NCI-H1105 treated with DMSO at 0.1 percent for 48 hours (cell line): ENCODE data around the gene NCOA5.
A peak's percentile ranks its signal among the peaks of the same experiment; 100 is the strongest.

Source experiments
- DNase-seq: peaks from one replicate; lab custom pipeline; 2025; lab: John Stamatoyannopoulos, UW

Gene NCOA5

DNA sequence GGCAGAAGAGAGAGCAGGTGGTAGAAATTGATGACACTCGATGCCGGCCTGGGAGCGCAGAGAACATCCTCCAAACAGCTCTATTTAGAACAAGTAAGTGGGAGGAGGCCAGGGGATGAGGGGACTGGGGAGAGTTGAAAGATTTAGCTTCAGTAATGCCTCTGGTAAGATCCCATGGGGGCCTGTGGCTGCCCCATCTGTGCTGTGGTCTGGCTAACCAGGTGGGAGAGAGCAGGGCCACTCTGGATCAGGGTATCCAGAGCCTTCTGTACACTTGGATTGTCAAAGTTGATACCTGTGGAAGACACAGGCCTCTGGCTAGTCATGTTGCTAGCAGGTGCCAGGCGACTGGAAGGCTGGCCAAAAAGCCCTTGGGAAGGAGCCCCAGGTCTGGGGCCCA lies 27.6 kb downstream of the NCOA5 start:
- no peak for DNase-seq

DNA sequence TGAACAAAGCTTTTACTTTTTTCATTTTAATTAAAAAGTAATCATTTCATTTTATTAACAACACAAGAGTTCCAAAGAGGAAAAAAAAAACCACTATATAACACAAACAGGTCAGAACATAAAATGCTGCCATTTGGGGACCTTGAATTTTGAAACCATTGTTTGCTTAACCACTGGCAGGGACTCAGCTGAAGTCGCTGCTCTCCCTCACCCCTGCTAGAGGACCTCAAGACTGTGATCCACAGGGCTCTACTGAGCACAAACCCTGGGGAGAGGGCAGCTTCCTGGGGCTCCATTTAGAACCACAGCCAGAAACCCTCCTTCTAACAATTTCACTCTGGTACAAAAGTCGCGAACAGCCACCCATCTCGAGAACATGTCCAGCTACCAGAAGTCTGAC lies 28.8 kb downstream of the NCOA5 start:
- DNase-seq, result no peak

DNA sequence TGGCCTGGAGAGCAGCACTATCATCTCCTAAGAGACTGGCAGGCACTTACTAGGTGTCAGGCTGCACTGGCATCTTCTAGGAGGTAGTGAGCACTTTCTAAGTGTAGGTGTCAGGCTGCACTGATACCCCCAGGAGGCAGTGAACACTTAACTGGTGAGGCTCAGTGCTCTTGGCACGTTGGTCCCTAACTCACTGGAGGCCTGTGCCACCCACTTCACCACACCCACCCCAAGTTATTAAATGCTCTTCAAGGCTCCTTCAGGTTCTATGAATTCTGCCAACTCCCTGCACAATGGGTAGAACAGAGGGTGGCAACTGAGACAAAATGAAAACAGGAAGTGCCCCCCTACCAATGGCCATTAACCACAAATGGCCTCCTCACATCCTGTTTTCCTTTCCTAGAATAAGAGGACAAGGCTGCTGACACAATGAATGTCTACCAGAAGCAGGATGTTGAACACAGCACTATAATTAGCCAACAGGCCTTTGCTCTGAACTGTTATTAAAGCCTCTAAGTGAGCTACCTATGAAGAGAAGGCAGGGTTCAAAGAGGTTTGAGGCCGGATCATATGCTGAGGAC lies 29.4 kb downstream of the NCOA5 start:
- DNase-seq, result no peak

DNA sequence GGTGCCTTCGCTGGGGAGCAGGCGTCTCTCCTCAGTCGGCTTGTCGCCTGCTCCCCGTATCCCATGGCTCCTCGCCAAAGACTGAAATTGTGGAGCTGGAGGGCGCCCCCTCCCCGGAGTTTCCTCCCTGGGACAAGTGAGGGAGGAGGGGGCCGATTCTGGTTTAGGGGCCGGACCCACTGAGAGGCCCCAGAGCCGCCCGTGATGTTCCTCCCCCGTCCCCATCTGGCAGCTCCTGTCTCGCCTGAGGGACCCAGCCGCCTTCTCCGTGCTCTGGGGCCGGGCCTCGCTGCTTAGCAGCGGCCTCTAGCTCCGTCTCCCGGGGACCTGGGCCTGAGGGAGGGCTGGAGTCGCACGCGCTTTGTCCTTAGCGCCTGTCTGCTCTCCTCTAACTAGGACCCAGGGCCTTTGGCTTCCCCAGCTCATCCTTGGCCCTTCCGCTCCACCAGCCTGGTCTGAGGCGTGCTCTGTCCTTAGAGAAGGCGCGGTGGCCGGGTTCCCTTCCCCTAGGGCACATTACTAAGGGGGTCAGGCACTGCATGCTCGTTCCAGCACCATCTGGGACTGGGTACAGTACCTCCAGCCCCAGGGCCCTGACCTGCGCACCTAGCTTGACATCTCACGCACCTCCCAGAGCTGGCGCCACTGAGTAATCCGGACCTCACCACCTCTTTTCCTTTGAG lies 31.0 kb downstream of the NCOA5 start:
- no peak for DNase-seq

DNA sequence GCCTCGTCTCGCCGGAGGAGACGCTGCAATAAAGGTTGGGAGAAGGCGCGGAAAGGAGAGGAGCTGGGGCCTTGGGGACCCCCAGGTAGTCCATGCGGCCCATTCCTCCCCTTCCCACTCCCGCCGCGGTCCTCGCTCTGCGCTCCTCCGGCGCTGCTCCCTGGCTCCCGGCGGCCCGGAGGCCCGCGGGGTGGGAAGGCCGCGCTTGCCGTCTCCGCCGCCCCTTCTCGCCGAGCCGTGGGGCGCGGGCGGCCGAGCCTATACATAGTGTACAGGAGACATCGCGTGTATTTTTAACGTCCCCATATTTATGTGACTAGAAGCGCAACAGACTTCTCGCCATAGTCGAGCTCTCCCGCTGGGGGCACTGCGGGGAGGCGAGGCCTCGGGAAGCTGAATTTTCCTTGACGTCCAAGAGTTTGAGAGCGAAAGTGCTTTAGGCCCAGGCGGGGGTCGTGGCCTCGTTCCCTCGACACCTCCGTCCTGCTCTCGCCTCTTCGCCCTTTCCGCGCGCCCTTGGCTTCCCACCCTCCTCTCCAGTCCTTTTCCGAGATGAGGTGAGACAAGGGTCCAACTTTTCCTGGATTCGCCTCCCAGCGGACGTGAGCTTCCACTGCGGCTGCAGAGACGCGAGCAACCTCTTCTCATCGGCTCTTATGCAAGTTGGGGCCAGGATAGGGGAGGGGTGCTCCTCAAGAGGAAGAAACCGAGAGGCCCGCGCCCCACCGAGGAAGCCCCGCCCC lies 31.7 kb downstream of the NCOA5 start:
- DNase-seq, result no peak

DNA sequence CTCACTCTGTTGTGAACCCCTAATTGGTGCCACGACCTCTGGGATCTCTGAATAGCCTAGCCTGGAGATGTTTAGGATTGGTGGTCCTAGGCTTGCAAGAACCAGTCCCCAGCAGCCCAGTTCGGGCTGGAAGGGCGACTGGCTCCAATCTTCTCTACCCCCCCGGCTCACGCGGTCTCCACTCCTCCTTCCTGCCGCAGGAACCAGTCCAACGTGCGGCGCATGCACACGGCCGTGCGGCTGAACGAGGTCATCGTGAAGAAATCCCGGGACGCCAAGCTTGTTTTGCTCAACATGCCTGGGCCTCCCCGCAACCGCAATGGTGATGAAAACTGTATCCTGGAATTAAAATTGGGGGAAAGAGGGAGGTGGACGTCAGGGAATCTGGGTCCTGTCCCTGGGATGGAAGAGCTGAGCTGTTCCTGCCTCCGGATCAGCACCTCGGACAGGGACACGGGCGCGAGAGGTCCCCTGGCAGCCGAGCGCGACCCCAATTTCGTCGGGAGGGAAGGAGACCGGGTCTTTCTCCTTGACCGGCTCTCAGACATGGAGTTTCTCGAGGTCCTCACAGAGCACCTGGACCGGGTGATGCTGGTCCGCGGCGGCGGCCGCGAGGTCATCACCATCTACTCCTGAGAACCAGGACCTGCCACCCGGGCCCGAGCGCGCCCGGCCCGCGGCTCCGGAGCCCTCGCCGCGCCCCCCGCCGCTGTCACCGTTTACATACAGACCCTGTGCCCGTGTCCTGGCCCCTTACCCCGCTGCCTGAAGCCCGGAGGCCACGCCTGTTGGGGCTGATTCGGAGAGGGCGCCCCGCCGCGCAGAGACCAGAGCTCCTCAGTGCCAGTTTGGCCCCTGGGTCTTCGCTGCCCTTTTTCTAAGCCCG lies 32.5 kb downstream of the NCOA5 start:
- DNase-seq, result no peak

DNA sequence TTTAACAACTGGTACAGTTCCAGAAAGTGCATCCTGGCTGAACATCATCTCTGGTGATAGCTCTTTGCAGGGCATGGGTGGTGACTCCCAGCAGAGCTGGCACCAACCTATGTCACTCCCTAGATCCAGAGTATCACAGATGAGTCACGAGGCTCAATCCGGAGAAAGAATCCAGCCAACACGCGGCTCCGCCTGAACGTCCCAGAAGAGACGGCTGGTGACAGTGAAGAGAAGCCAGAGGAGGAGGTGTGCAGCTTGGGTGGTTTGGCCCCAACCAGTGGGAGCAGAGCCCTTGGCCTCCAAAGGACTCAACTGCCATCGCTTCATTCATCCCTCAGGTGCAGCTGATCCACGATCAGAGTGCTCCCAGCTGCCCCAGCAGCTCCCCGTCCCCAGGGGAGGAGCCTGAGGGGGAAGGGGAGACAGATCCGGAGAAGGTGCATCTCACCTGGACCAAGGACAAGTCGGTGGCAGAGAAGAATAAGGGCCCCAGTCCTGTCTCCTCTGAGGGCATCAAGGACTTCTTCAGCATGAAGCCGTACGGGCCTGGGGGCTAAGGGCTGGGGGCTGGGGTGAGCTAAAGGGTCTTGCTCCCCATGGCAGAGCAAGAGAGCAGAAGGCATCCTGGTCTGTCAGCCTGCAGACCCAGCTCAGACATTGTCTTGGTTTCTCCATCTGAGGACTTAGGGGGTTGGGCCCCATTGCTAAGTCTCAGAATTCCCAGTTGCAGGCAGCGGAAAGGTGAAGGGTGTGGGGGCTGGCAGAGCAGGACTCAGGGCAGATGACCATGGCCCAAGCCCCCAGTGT lies 33.5 kb downstream of the NCOA5 start:
- no peak for DNase-seq

DNA sequence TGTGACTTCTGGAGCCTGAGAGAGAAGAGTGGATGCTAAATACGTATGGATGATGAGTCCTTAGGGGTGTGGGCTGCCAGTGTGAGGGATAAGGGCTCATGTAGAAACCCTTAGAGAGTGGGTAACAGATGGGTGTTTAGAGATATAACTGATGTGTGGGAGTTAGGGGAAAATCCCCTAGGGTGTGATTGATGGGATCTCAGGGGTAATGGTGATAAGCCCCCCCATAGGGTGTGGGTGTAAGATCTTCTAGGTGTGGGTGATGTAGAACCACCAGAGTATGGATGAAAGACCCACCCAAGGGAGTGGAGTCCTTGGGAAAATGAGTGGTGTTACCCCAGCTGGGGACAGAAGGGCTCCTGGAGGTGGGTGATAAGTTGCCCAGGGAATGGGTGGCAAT lies 34.5 kb downstream of the NCOA5 start:
- DNase-seq, result no peak

DNA sequence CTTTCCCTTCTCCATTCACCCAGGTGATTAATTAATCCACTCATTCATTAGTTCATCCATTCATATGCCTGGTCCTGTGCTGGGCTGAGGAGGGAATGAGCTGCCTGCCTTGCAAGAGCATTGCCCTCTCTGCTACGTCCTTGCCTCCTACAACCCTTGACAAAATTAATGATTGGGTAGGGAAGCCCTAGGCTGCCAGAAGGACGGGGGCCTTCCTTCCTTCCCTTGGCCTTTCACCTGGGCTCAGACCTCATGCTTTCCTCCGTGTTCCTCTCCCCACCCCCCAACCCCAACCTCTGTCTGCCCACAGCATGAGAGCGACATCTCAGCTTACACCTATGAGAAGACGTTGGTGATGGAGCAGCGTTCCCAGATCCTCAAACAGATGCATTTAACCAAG lies 35.2 kb downstream of the NCOA5 start:
- no peak for DNase-seq

DNA sequence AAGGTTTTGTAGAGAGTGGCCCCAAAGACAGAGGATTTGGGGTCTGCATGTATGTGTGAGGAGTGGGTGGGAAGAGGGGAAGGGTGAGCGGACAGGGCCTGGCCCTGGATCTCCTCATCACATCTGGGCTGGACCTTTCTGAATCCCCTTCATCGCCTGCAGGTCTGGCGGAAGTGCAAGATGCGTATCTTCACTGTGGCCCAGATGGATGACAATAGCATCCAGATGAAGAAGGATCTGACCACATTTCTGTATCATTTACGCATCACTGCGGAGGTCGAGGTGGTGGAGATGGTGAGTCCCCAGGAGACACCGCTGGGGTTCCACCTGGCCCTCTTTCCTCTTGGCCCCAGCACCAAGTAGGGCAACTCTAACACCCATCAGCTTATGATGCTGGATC lies 36.3 kb downstream of the NCOA5 start:
- DNase-seq, result no peak

DNA sequence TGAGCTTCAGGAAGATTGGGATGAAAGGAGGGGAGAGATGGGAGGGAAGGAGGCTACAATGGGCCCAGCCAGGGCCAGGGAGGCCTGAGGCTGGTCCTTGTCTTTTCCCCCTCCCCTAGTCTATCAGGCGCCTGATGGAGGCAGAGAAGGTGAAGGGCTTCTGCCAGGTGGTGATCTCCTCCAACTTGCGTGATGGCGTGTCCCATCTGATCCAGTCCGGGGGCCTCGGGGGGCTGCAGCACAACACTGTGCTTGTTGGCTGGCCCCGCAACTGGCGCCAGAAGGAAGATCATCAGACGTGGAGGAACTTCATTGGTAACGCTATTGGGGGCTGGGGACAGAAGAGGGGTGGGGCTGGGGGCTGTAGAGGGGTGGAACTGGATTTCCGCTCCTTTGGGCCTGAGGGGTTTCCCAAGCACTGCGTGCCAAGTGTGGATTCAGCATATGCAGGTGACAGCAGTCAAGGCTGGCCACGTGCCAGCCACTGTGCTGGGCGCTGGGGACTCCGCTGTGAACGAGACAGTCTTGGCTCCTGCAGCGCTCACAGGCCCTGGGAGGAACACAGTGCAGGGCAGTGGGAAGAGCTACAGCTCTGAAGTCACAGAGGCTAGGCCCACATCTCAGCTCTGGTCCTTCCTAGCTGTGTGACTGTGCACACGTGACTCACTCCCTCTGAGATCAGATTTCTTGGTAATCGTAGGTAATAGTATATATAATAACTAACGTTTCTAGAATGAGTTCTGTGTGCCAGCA lies 38.0 kb downstream of the NCOA5 start:
- peak; percentile 73 for DNase-seq

DNA sequence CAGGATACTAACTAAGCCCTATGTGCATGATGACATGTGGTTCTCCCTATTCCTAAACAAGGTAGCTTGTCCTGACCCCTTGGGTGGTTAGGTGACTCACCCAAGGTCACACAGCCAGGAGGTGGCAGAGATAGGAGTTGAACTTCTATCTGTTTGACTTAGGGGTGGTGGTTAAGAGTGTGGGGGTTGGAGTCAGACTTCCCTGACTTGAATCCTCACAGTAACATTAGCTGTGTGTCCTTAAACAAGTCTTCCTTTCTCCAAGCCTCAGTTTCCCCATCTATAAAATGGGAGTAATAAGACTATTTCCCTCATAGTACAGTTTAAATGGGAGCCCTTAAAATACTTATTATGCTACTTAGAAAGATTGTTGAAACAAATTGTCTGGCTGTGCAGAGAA lies 38.9 kb downstream of the NCOA5 start:
- DNase-seq, result no peak

DNA sequence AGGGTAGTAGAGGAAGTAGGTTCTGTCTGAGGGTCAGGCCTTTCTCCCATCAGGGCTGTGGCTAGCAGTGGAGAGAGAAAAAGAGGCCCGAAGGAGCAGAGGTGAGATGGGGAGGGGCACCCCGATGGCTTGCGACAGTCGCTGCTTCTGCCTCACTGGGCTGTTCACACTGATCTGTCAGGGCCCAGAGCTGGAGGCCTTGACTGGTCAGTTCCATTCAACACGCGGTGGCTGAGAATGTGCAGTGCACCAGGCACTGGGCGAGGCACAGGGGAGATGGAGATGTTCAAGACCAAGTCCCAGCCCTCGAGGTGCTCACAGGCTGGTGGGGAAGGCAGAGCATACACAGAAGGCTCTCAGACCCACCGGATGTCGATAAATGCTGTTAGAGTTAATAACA lies 39.3 kb downstream of the NCOA5 start:
- no peak for DNase-seq

DNA sequence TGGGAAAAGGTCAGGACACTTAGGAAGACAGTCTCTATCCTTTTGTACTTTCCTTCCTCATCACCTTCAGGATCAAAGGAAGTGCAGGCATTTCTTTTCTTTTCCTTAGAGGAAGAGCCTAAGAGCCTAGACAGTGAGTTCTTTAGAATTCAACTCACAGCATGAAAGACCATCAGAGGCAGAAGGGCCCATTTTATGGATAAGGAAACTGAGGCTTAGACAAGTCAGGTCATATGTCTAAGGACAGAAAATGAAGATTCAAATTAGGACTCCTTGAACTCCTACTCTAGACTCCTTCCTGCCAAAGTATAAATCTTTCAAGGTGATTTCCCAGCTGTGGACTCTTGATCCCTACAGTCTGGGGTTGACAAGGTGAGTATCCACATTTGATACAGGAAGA lies 39.9 kb downstream of the NCOA5 start:
- no peak for DNase-seq

DNA sequence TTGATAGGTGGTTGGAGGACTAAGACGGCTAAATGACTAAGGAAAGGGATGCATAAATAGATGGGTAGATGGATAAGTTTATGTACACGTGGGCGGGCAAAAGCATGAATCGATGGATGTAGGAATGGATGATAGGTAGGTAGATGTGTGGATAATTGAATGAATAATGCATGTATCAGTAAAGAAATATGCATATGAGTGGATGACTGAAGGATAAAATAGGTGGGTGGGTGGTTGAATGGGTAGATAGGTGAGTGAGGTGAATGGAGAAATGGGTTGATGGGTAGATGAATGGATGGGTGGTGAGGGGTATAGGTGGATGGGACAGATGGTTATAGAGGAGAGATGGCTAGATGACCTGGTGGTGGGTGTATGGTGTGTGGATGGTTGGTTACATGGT lies 40.6 kb downstream of the NCOA5 start:
- no peak for DNase-seq

DNA sequence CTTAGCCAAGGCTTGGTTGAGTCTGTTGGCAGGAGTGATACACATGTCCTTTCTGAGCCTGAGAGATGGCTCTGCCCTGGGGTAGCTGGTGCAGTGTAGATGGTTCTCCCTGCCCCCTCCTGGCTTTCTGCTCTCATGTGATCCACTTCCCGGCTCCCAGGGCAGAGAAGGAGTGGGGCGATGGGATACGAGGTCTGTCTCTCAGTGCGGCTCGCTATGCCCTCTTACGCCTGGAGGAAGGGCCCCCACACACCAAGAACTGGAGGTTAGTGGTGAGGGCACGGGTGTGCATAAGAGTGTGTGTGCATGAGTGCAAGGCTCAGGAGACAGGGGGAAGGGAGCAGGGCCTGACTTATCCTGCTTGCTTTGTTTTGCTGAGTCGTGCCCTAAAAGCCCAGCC lies 41.9 kb downstream of the NCOA5 start:
- no peak for DNase-seq

DNA sequence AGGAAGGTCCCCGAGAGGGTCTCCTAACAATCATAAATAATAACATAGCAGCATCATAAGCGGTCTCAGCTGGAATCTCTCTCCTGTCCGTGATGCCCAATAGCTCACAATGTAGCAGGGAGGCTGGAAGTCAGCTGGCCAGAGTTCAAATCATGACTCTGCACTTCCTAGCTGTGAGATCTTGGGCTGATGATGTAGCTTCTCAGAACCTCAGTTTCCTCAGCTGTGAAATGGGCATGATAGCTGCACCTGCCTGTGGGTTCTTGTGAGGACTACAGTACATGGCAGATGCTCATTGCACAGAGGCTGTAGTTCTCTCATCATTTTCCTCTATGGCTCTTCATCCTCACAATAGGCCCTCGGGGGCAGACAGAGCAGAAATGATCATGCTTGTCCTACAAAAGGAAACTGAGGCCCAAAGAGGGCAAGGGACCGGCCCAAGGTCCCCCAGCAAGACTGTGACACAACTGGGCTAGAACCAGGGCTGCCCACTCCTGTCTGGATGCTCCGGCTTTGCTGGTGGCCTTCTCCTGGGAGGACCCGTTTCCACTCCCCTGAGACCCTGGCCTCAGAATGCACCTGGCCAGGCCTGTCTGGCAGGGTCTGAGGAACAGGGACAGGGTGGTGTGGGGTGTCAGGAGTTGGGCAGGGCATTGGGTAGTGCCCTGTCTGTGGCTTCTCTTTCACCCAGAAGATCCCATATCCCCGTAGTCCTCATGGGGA lies 43.0 kb downstream of the NCOA5 start:
- no peak for DNase-seq

DNA sequence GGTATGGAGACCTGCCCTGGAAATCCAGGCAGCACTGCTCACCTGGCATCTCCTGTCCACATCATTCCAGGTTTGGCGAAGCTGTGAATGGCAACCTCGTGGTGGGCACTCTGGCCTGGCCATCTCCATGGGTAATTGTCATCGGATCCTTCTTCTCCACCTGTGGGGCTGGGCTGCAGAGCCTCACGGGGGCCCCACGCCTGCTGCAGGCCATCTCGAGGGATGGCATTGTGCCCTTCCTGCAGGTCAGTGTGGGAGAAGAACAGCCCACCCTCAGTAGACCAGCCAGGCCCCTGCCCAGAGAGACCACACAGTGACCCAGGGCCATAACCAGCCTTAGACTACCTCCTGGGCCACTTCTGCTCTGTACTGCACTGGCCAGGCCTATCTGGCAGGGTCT lies 44.9 kb downstream of the NCOA5 start:
- no peak for DNase-seq

DNA sequence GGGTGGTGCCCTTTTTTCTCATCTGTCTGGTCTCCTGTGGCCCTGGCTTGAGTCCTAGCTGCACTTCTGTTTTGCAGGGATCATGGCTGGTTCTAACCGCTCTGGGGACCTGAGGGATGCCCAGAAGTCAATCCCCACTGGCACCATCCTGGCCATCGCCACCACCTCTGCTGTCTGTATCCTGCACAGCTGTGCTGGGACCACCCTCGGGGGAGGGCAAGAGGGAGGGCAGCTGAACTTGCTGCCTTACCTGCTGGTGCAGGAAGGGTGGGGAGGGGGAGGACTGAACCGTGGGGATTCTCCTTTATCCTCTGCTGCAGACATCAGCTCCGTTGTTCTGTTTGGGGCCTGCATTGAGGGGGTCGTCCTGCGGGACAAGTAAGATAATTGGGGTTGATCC lies 46.2 kb downstream of the NCOA5 start:
- no peak for DNase-seq

DNA sequence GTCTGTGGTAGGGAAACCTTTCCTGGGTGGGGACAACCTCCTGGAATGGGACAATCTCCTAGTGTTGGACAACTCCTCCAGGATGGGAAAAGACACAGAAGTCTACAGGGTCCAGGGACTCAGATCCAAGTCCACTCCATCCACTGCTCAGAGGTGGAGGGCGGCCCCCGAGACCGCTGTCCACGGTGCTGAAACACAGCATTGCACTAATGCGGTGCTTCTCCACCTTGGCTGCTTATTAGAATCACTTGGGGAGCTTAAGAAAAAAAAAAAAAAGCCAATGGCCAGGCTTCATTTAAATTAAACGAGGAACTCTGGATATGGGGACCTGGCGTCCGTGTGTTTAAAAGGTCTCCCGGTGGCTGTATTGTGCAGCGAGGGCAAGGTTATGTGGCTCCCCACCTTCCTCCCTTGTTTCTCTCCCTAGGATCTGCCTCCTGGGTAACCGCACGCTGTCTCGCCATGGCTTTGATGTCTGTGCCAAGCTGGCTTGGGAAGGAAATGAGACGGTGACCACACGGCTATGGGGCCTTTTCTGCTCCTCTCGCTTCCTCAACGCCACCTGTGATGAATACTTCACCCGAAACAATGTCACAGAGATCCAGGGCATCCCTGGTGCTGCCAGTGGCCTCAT lies 48.7 kb downstream of the NCOA5 start:
- no peak for DNase-seq
